GM23248 (cell line): ENCODE measurements around the gene TPR.

Source experiments
- EZH2 ChIP-seq: fragments of 200-600 bp; sonication (generic); IDR thresholded peaks from 2 replicates; pipeline ENCODE4 v1.6.1; 2018; ENCODE audit warnings: antibody characterized with exemption, mild to moderate bottlenecking; ENCODE audit not compliant: insufficient read depth, poor library complexity, severe bottlenecking
- EZH2phosphoT487 ChIP-seq: fragments of 200-600 bp; sonication (generic); IDR thresholded peaks from 2 replicates; pipeline ENCODE4 v1.6.1; 2018; ENCODE audit warnings: antibody characterized with exemption, moderate library complexity, mild to moderate bottlenecking, low read depth; ENCODE audit not compliant: insufficient read depth

- TF ChIP-seq EZH2: no peak
- TF ChIP-seq EZH2phosphoT487: no peak
These were observed 73.6 kb downstream of the TPR start for GRCh38 chr1:186301448-186301847.
